RWPE2 (cell line): ENCODE data around the gene FARS2.

Experiments
- ATAC-seq: fragments of 200-7000 bp; cut with Tn5 transposase; 3 replicates; pipeline ENCODE4 v1.9.1; 2021; ENCODE audit warnings: low read depth
- DNase-seq: peaks from one replicate; pipeline ENCODE4 v3.0.0-alpha.2; 2020; ENCODE audit warnings: low spot score
- H3K27ac ChIP-seq: fragments of 450-650 bp; 2 replicates; pipeline ENCODE4 v1.5.1; 2017; ENCODE audit warnings: mild to moderate bottlenecking; ENCODE audit not compliant: poor library complexity, severe bottlenecking
- H3K27me3 ChIP-seq: fragments of 250-450 bp; sonication (Bioruptor Pico); 2 replicates; pipeline ENCODE4 v1.5.1; 2021; ENCODE audit warnings: mild to moderate bottlenecking, moderate library complexity; ENCODE audit not compliant: insufficient read depth, poor library complexity, severe bottlenecking
- H3K36me3 ChIP-seq: fragments of 250-450 bp; sonication (Bioruptor Pico); 2 replicates; pipeline ENCODE4 v1.5.1; 2020; ENCODE audit warnings: low read depth, mild to moderate bottlenecking, moderate library complexity
- H3K4me1 ChIP-seq: fragments of 250-450 bp; sonication (Bioruptor Pico); 2 replicates; pipeline ENCODE4 v1.5.1; 2021; ENCODE audit warnings: mild to moderate bottlenecking, moderate library complexity; ENCODE audit not compliant: insufficient read depth, poor library complexity, severe bottlenecking
- H3K4me3 ChIP-seq: fragments of 250-450 bp; sonication (Bioruptor Pico); 2 replicates; pipeline ENCODE4 v1.5.1; 2021; ENCODE audit warnings: mild to moderate bottlenecking, moderate library complexity; ENCODE audit not compliant: severe bottlenecking
- H3K9me3 ChIP-seq: fragments of 250-450 bp; sonication (Bioruptor Pico); 2 replicates; pipeline ENCODE4 v1.5.1; 2021; ENCODE audit warnings: mild to moderate bottlenecking, moderate library complexity; ENCODE audit not compliant: severe bottlenecking
- CTCF ChIP-seq: fragments of 450-650 bp; IDR thresholded peaks from one replicate; pipeline ENCODE4 v1.5.1; 2017; ENCODE audit warnings: mild to moderate bottlenecking, moderate library complexity; ENCODE audit not compliant: poor library complexity, severe bottlenecking

The FARS2 gene

DNA sequence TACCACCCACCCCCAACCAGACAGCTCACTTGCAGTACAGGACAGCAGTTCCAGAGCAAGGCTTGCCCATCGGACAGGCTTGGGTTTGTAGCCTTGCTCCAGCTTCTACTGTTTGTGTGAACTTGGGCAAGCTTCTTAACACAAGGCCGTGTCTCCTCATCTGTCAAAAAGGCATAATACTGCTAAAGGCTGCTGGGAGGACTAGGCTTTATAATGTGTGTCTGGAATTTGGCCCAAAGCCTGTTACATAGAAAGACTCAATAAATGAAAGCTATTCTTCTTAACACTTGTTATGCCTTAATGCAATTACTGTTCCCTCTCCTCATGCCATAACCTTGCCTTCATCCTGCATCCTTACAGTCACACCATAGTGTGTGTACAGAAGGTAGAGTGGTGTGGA, 44.0 kb upstream of the FARS2 start:
- Histone ChIP-seq H3K27me3 (no peaks in the 10 kb centered on the region), H3K4me1 (no peaks in the 10 kb centered on the region), H3K4me3 (no peak overlapping the region), H3K27ac (no peak overlapping the region), H3K36me3 (peaks cover 8% of the 10 kb centered on the region), H3K9me3 (no peaks in the 10 kb centered on the region)
- TF ChIP-seq CTCF, result no peak
- ATAC-seq (no peak), DNase-seq (no peak)

GRCh38 chr6:5219011-5219691, 42.2 kb upstream of the FARS2 start:
- no peaks in the 10 kb centered on the region for H3K4me1 ChIP-seq
- H3K36me3 ChIP-seq, result peaks cover 15% of the 10 kb centered on the region; the same call in 1 of the 2 replicates
- ATAC-seq, result no peak
- no peak for TF ChIP-seq CTCF
- no peak overlapping the region for H3K4me3 ChIP-seq
- no peak overlapping the region for H3K27ac ChIP-seq
- H3K27me3 ChIP-seq, result no peaks in the 10 kb centered on the region
- DNase-seq, result no peak
- H3K9me3 ChIP-seq, result no peaks in the 10 kb centered on the region

- Histone ChIP-seq H3K4me1 (no peaks in the 10 kb centered on the region), H3K36me3 (peaks cover 12% of the 10 kb centered on the region; the same call in 1 of the 2 replicates), H3K9me3 (no peaks in the 10 kb centered on the region), H3K27me3 (no peaks in the 10 kb centered on the region), H3K27ac (no peak overlapping the region), H3K4me3 (no peak overlapping the region)
- DNase-seq, result no peak
- no peak for ATAC-seq
- no peak for TF ChIP-seq CTCF
Measured at GRCh38 chr6:5220443-5220842, 40.9 kb upstream of the FARS2 start.

- no peaks in the 10 kb centered on the region for H3K4me1 ChIP-seq
- no peak for ATAC-seq
- H3K27me3 ChIP-seq, result no peaks in the 10 kb centered on the region
Measured at GRCh38 chr6:5223309-5223708, 38.0 kb upstream of the FARS2 start.

More at GRCh38 chr6:5223309-5223708, 38.0 kb upstream of the FARS2 start:
- H3K27ac ChIP-seq, result no peak overlapping the region
- 0 out of 2 replicates have a peak, but pooled peaks cover 9% of the 10 kb centered on the region for H3K36me3 ChIP-seq
- no peak overlapping the region for H3K4me3 ChIP-seq
- no peak for TF ChIP-seq CTCF
- H3K9me3 ChIP-seq, result no peaks in the 10 kb centered on the region
- DNase-seq, result no peak
